ENCODE measurements around the gene GATAD2A. TPM values are rescaled to one million over a fixed set of nuclear protein-coding genes. Genes with fewer than 3 reads are reported as not detected.

Gene GATAD2A
- total and polyA plus RNA-seq, 9 of the 15 experiments (the other 6 are each of a cell fraction or from before 2014, with no cell fraction given): 2.4 to 226 (median 44.2) TPM

DNA sequence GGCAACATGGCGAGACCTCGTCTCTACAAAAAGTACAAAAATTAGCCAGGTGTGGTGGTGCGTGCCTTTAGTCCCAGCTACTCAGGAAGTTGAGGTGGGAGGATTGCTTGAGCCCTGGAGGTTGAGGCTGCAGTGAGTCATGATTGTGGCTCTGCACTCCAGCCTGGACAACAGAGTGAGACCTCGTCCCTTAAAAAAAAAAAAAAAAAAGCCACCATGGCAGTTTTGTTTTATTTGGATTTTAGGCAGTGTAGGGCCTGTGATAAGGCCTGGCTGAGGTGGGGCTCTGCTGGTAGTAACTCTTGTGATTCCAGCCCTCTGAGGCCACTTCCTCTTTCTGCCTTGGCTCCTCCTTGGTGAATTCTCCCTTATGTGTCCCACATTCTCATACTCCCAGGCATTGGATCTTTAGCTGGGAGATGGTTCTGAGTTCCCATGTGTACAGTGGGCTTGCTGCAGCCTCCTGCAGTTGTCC, 39.2 kb downstream of the GATAD2A start (continued):
- TF ChIP-seq, protein P1, sequence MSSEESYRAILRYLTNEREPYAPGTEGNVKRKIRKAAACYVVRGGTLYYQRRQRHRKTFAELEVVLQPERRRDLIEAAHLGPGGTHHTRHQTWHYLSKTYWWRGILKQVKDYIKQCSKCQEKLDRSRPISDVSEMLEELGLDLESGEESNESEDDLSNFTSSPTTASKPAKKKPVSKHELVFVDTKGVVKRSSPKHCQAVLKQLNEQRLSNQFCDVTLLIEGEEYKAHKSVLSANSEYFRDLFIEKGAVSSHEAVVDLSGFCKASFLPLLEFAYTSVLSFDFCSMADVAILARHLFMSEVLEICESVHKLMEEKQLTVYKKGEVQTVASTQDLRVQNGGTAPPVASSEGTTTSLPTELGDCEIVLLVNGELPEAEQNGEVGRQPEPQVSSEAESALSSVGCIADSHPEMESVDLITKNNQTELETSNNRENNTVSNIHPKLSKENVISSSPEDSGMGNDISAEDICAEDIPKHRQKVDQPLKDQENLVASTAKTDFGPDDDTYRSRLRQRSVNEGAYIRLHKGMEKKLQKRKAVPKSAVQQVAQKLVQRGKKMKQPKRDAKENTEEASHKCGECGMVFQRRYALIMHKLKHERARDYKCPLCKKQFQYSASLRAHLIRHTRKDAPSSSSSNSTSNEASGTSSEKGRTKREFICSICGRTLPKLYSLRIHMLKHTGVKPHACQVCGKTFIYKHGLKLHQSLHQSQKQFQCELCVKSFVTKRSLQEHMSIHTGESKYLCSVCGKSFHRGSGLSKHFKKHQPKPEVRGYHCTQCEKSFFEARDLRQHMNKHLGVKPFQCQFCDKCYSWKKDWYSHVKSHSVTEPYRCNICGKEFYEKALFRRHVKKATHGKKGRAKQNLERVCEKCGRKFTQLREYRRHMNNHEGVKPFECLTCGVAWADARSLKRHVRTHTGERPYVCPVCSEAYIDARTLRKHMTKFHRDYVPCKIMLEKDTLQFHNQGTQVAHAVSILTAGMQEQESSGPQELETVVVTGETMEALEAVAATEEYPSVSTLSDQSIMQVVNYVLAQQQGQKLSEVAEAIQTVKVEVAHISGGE (CRISPR knock-in tag; IDR thresholded peaks at IDR 0.05): peak in 1 of 3 experiments; percentile 81; a peak in 2 of 6 replicates
- TF ChIP-seq ZFPM2 (CRISPR knock-in tag; IDR thresholded peaks at IDR 0.05) (no peak), ZNF589 (CRISPR knock-in tag; IDR thresholded peaks at IDR 0.05; ENCODE audit: low read depth) (no peak), HCFC1 (IDR thresholded peaks at IDR 0.05; ENCODE audit: low read depth, low read length) (0 out of 2 replicates have a peak, but pooled peaks have one; percentile 24), RCOR1 (IDR thresholded peaks at IDR 0.05; ENCODE audit: borderline replicate concordance in 1 of 2, low read depth in 2 of 2, low read length in 2 of 2) (peak in 1 of 2 experiments; percentile 58; a peak in 2 of 4 replicates), EP400 (IDR thresholded peaks at IDR 0.05) (peak; percentile 20; the same call in 1 of the 2 replicates), XRCC3 (IDR thresholded peaks at IDR 0.05) (no peak), BCL6 (CRISPR knock-in tag; IDR thresholded peaks at IDR 0.05) (no peak), ZNF644 (tag; IDR thresholded peaks at IDR 0.05; ENCODE audit: low read depth) (peak; percentile 53; the same call in 1 of the 2 replicates), HNRNPL (IDR thresholded peaks at IDR 0.05; ENCODE audit: low read depth, low read length) (no peak), FUS (optimal IDR thresholded peaks at IDR 0.05; ENCODE audit: low read depth, low read length) (no peak), EWSR1 (IDR thresholded peaks at IDR 0.05; ENCODE audit: borderline replicate concordance, low read depth, partially characterized antibody) (no peak), RBBP5 (IDR thresholded peaks at IDR 0.05; ENCODE audit: borderline replicate concordance, insufficient read depth, low read length, poor library complexity, severe bottlenecking) (no peak), POLR3A (IDR thresholded peaks at IDR 0.05; ENCODE audit: borderline replicate concordance, extremely low read depth, insufficient read depth, insufficient read length) (no peak), ZNF175 (CRISPR knock-in tag; IDR thresholded peaks at IDR 0.05; ENCODE audit: low read depth) (no peak), ZNF57 (CRISPR knock-in tag; IDR thresholded peaks at IDR 0.05) (no peak), ZEB2 (IDR thresholded peaks at IDR 0.05) (peak; percentile 66; the same call in 1 of the 2 replicates)
- TF ChIP-seq, protein P2, sequence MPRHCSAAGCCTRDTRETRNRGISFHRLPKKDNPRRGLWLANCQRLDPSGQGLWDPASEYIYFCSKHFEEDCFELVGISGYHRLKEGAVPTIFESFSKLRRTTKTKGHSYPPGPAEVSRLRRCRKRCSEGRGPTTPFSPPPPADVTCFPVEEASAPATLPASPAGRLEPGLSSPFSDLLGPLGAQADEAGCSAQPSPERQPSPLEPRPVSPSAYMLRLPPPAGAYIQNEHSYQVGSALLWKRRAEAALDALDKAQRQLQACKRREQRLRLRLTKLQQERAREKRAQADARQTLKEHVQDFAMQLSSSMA (CRISPR knock-in tag; IDR thresholded peaks at IDR 0.05): no peak
- TF ChIP-seq, protein P3, sequence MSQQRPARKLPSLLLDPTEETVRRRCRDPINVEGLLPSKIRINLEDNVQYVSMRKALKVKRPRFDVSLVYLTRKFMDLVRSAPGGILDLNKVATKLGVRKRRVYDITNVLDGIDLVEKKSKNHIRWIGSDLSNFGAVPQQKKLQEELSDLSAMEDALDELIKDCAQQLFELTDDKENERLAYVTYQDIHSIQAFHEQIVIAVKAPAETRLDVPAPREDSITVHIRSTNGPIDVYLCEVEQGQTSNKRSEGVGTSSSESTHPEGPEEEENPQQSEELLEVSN (IDR thresholded peaks at IDR 0.05; ENCODE audit: borderline replicate concordance in 1 of 2, extremely low read depth in 1 of 2, insufficient read depth in 1 of 2, insufficient read length in 1 of 2, low read depth in 1 of 2, low read length in 1 of 2, poor library complexity in 1 of 2, severe bottlenecking in 1 of 2): no peak
- TF ChIP-seq, protein P4, sequence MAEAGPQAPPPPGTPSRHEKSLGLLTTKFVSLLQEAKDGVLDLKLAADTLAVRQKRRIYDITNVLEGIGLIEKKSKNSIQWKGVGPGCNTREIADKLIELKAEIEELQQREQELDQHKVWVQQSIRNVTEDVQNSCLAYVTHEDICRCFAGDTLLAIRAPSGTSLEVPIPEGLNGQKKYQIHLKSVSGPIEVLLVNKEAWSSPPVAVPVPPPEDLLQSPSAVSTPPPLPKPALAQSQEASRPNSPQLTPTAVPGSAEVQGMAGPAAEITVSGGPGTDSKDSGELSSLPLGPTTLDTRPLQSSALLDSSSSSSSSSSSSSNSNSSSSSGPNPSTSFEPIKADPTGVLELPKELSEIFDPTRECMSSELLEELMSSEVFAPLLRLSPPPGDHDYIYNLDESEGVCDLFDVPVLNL (CRISPR knock-in tag; IDR thresholded peaks at IDR 0.05; ENCODE audit: low read depth): no peak
